ENCODE measurements around the gene TYW3.

GRCh38 chr1:74748960-74749359 is 16.0 kb downstream of the TYW3 start:
- TF ChIP-seq EZH2 (IDR thresholded peaks at IDR 0.05) (no peak), EZH2phosphoT487 (IDR thresholded peaks at IDR 0.05) (no peak)
